PFSK-1 (cell line): Measurements from ENCODE around the gene TRAPPC5.

Experiments used
- FOXP2 ChIP-seq: optimal IDR thresholded peaks from 2 replicates; pipeline ENCODE3; 2011; ENCODE audit warnings: borderline replicate concordance, control low read depth, inconsistent platforms; ENCODE audit not compliant: insufficient read depth; ENCODE audit errors: extremely low read length, extremely low read depth
- POLR2AphosphoS5 ChIP-seq: IDR thresholded peaks from 2 replicates; pipeline ENCODE4 v1.6.1; 2012; ENCODE audit warnings: low read depth, mild to moderate bottlenecking, control low read depth, low read length, moderate library complexity
- REST ChIP-seq, 2 experiments: IDR thresholded peaks; 2 replicates each; pipeline versions ENCODE4 v1.6.1 to v1.8.0; 2011 to 2012; ENCODE audit warnings: low read depth in 2 of 2, low read length in 2 of 2, control low read depth in 1 of 2, inconsistent platforms in 1 of 2, mild to moderate bottlenecking in 1 of 2, moderate library complexity in 1 of 2; ENCODE audit not compliant: insufficient read depth in 1 of 2
- SIN3A ChIP-seq: IDR thresholded peaks from 2 replicates; pipeline ENCODE4 v1.6.1; 2012; ENCODE audit warnings: mild to moderate bottlenecking, low read length, moderate library complexity, borderline replicate concordance; ENCODE audit not compliant: insufficient read depth
- TAF1 ChIP-seq: IDR thresholded peaks from 2 replicates; pipeline ENCODE4 v1.6.1; 2012; ENCODE audit warnings: low read length, control low read depth, borderline replicate concordance; ENCODE audit not compliant: insufficient read depth

The TRAPPC5 gene

GRCh38 chr19:7681340-7682174 is 924 bp downstream of the TRAPPC5 start:
- TF ChIP-seq POLR2AphosphoS5: peak; percentile 27; the same call in 1 of the 2 replicates
- TF ChIP-seq TAF1: no peak

- no peak for TF ChIP-seq TAF1
- TF ChIP-seq SIN3A: no peak
- TF ChIP-seq FOXP2: peak; percentile 12
- TF ChIP-seq POLR2AphosphoS5: no peak
These were observed 1.7 kb downstream of the TRAPPC5 start for GRCh38 chr19:7682175-7682855.

GRCh38 chr19:7685546-7686445 is 5.2 kb downstream of the TRAPPC5 start:
- TF ChIP-seq SIN3A: no peak
- no peak for TF ChIP-seq REST (IDR thresholded peaks at IDR 0.05; ENCODE audit: insufficient read depth in 1 of 2, low read depth in 2 of 2, low read length in 2 of 2)
- TF ChIP-seq FOXP2: no peak
- no peak for TF ChIP-seq POLR2AphosphoS5
- TF ChIP-seq TAF1: no peak

- no peak for TF ChIP-seq SIN3A
- no peak for TF ChIP-seq POLR2AphosphoS5
- TF ChIP-seq FOXP2: no peak
- no peak for TF ChIP-seq TAF1
- no peak for TF ChIP-seq REST (IDR thresholded peaks at IDR 0.05; ENCODE audit: insufficient read depth in 1 of 2, low read depth in 2 of 2, low read length in 2 of 2)
These were observed 6.5 kb downstream of the TRAPPC5 start for GRCh38 chr19:7687177-7687576.

GRCh38 chr19:7689165-7689564 is 8.5 kb downstream of the TRAPPC5 start:
- TF ChIP-seq SIN3A (no peak), FOXP2 (no peak), TAF1 (no peak), REST (IDR thresholded peaks at IDR 0.05; ENCODE audit: insufficient read depth in 1 of 2, low read depth in 2 of 2, low read length in 2 of 2) (no peak), POLR2AphosphoS5 (no peak)
